Pancreas (tissue), 10 donors: ENCODE data around the gene TNS3. TPM values are rescaled to one million over a fixed set of nuclear protein-coding genes. Genes with fewer than 3 reads are reported as not detected.

Experiments
- ATAC-seq, 4 donors: fragments of 200-7000 bp; cut with Tn5 transposase; one replicate each; pipeline versions ENCODE4 v1.8.0 to v1.9.1; 2020; ENCODE audit warnings: mild to moderate bottlenecking in 4 of 4, moderate library complexity in 4 of 4
- DNase-seq, 6 donors: peaks; one replicate each; pipeline ENCODE4 v3.0.0-alpha.2; 2020
- FAIRE-seq: peaks from 2 replicates; lab custom pipeline; 2012; peaks lifted over from hg19 to GRCh38; lab: Jason Lieb, UNC
- H3K27ac ChIP-seq, 4 donors: fragments of 200-600 bp; sonication (generic); 1 replicate in 3 of 4; 2 replicates in 1 of 4; pipeline versions ENCODE4 v1.5.0 to v1.8.0; 2020
- H3K27me3 ChIP-seq, 4 donors: fragments of 200-600 bp; one replicate each; pipeline ENCODE4 v1.8.0; 2021
- H3K36me3 ChIP-seq, 3 donors: fragments of 200-600 bp; sonication (generic) in 1 of 3; one replicate each; pipeline versions ENCODE4 v1.5.0 to v1.8.0; 2020 to 2021
- H3K4me1 ChIP-seq, 3 donors: fragments of 200-600 bp; one replicate each; pipeline ENCODE4 v1.8.0; 2021
- H3K4me3 ChIP-seq, 4 donors: fragments of 200-600 bp; sonication (generic) in 2 of 4; one replicate each; pipeline versions ENCODE4 v1.5.0 to v1.8.0; 2020 to 2021
- H3K9me3 ChIP-seq, 4 donors: fragments of 200-600 bp; one replicate each; pipeline ENCODE4 v1.8.0; 2021
- CTCF ChIP-seq, 4 donors: fragments of 200-600 bp; sonication (generic) in 3 of 4; IDR thresholded peaks; one replicate each; pipeline versions ENCODE4 v1.5.0 to v1.8.0; 2021; ENCODE audit warnings: antibody characterized with exemption in 4 of 4
- WGBS, 2 donors: extraction: QIAGEN DNeasy Blood & Tissue Kit; methylation state at CpG; one replicate each; pipeline ENCODE4 v1.1.7; 2013; 5-methylcytosine and 5-hydroxymethylcytosine counted together
- intact Hi-C, 3 donors: fragments of 100-400 bp; cut with DNase I; formaldehyde crosslinking; loops; one replicate each; pipeline versions ENCODE4 v1.11.1 to v1.14.2; 2022
- polyA plus RNA-seq, 2 donors: library from polyadenylated mRNA; stranded (reverse); fragments of 200-250 nt; gene quantifications; one replicate each; pipeline ENCODE4 v1.2.3, GENCODE V29; 2013
- total RNA-seq, 6 donors: library from RNA; stranded (reverse); fragmentation: NEBNext Ultra II Directional in 4 of 6; extraction: Animal tissue kit (Norgen Biotek cat#: 25700) in 4 of 6; gene quantifications; one replicate each; pipeline versions ENCODE4 v1.2.1 to v1.2.4, GENCODE V29; 2021 to 2023
- donor health status: healthy with polysubstance abuse.
- donor health status: DM: no; HTN: no; CAD: no; lungs with moderate emphysema.
- donor health status: DM: no; HTN: no; CAD: no.
- donor health status: control.
- donor health status: control.
- donor health status: Bipolar disorder and iron deficiency.
- donor health status: DM: yes; HTN: yes; CAD: no.
- donor health status: DM: no; HTN: no; CAD: no.
- donor health status: DM: no; HTN: no; CAD: no.
- donor health status: DM: yes; HTN: yes; CAD: no.

TNS3 gene
- total and polyA plus RNA-seq, 8 donors: 28.0 to 125 (median 91.2) TPM

DNA sequence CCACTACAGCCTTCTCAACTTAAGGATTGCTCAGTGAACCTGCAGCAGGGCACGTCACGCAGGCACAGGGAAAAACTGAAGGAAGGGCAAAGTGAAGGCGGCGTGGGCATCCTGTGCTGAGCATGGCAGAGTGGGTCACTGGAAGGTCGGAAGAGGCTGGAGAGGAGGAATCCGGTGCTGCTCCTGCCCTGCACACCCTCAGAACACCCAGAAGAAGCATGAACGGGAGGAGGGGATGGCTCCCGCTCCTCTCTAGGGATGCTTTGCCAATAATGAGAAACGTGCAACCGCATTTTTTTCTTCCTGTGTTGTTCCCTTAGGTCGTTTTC, 175.1 kb downstream of the TNS3 start:
- Histone ChIP-seq H3K27me3 (no peaks in the 10 kb centered on the region), H3K4me3 (no peak overlapping the region), H3K27ac (peak overlapping the region in 3 of 4 donors; percentile 43 to 67 (median 46)), H3K4me1 (peaks cover 15 to 25% (median 24%) of the 10 kb centered on the region in 3 donors), H3K36me3 (peaks cover 4 to 44% (median 22%) of the 10 kb centered on the region in 3 donors), H3K9me3 (no peaks in the 10 kb centered on the region)
- ATAC-seq (no peak), DNase-seq (peak in 1 of 6 donors; percentile 35), FAIRE-seq (no peak)
- intact Hi-C loops: no loop called here
- no peak for TF ChIP-seq CTCF (IDR thresholded peaks at IDR 0.05)
- WGBS, 2 donors: 28 to 37% methylated on average over 11 of the region's 11 CpGs

DNA sequence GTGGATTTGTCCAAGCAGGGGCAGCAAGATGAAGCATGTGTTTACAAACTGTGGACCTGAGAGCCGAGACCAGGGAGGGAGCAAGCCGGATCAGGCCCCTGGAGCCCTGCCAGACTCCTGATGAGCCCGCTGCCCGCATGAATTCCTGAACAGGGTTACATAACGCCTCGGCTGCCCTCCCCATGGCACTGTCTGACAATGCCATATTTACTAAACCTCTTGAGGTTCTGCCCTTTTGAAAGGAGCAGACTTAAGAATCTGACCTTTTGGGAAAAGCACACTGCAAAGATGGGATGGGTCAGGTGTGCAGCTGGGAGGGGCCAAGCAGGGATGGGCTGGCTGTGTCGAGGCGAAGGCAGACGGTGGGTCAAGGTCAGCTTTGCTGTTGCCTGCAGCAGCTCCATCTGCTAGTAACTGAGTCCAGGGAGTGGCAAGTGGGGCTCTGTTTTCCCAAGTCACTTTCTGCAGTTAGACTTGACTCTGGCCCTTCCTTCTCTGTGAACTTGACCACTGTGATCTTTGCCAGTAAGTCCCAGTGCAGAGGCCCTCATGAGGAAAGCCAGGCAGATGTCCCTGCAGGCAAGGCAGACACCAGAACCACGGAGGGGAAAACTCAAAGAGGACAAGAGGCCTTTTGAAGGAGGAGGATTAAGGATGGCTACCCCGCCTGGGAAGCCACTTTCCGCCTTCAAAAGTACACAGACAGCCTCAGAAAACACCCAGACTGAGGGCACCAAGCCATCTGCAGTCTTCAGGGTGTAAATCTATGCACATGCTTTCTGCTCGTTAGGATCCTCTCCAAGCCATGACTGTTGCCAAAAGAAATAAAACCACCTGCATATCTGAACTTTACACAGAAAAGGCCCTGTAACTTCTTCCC, 175.8 kb downstream of the TNS3 start:
- peaks cover 4 to 44% (median 16%) of the 10 kb centered on the region in 3 donors for H3K36me3 ChIP-seq
- H3K4me1 ChIP-seq: peaks cover 15 to 25% (median 24%) of the 10 kb centered on the region in 3 donors
- FAIRE-seq: no peak

GRCh38 chr7:47405286-47405904, 176.5 kb downstream of the TNS3 start:
- H3K4me1 ChIP-seq: peaks cover 15 to 25% (median 24%) of the 10 kb centered on the region in 3 donors
- no peaks in the 10 kb centered on the region for H3K27me3 ChIP-seq
- peaks cover 3 to 44% (median 19%) of the 10 kb centered on the region in 3 donors for H3K36me3 ChIP-seq
- no peaks in the 10 kb centered on the region for H3K9me3 ChIP-seq
- ATAC-seq (peak in 3 of 4 donors; percentile 7 to 35 (median 18)), FAIRE-seq (peak; percentile 9), DNase-seq (no peak)
- no peak for TF ChIP-seq CTCF (IDR thresholded peaks at IDR 0.05)
- 40 to 55% methylated on average over 8 of the region's 8 CpGs for WGBS, 2 donors
- intact Hi-C loops: no loop called here
- H3K27ac ChIP-seq: peak overlapping the region in 3 of 4 donors; percentile 43 to 67 (median 46)
- no peak overlapping the region for H3K4me3 ChIP-seq

More for the DNA sequence above, 175.8 kb downstream of the TNS3 start:
- 2 to 12% methylated on average over 13 of the region's 13 CpGs for WGBS, 2 donors
- intact Hi-C loops: no loop called here
- DNase-seq (peak; percentile 60 to 91 (median 80)), ATAC-seq (peak; percentile 63 to 82 (median 79))
- Histone ChIP-seq H3K27ac (peak overlapping the region in 3 of 4 donors; percentile 43 to 67 (median 46)), H3K4me3 (no peak overlapping the region), H3K27me3 (no peaks in the 10 kb centered on the region), H3K9me3 (no peaks in the 10 kb centered on the region)
- no peak for TF ChIP-seq CTCF (IDR thresholded peaks at IDR 0.05)

- FAIRE-seq: no peak
- H3K27me3 ChIP-seq: no peaks in the 10 kb centered on the region
- H3K27ac ChIP-seq: no peak overlapping the region
- no peak for DNase-seq
- peaks cover 15 to 25% (median 24%) of the 10 kb centered on the region in 3 donors for H3K4me1 ChIP-seq
- H3K9me3 ChIP-seq: no peaks in the 10 kb centered on the region
- intact Hi-C loops: no loop called here
- ATAC-seq: no peak
- H3K36me3 ChIP-seq: peaks cover 0 to 39% (median 11%) of the 10 kb centered on the region in 3 donors
- WGBS, 2 donors: 88 to 94% methylated on average over 3 of the region's 3 CpGs
- no peak for TF ChIP-seq CTCF (IDR thresholded peaks at IDR 0.05)
- H3K4me3 ChIP-seq: no peak overlapping the region
Observed at GRCh38 chr7:47404010-47404409, 177.9 kb downstream of the TNS3 start.
